Stimulated activated CD4-positive, alpha-beta T cell treated with anti-CD3 and anti-CD28 coated beads, Interleukin-2, amount 100 ng/mL, for 48 hours (primary cell): ENCODE results near the gene POLR2F.
A peak's percentile ranks its signal among the peaks of the same experiment; 100 is the strongest.
"Not testable (repeated sequence)": the region's sequence is repeated elsewhere in the genome, so short reads cannot be mapped to it uniquely, and the experiment has no call there.

ENCODE experiments used
- DNase-seq, 2 donors: peaks; one replicate each; pipeline ENCODE4 v3.0.0-alpha.2; 2020

POLR2F gene

DNA sequence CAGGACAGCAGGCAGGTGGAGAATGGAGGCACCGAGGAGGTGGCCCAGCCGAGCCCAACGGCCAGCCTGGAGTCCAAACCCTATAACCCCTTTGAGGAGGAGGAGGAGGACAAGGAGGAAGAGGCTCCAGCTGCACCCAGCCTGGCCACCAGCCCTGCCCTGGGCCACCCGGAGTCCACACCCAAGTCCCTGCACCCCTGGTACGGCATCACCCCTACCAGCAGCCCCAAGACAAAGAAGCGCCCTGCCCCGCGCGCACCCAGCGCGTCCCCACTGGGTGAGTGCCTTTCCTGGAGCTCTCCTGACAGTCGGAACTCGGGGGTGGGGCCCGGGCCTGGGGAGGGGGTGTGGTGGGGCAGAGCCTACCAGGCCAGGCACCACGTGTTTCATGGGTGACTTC, 27.7 kb upstream of the POLR2F start:
- DNase-seq = no peak

DNA sequence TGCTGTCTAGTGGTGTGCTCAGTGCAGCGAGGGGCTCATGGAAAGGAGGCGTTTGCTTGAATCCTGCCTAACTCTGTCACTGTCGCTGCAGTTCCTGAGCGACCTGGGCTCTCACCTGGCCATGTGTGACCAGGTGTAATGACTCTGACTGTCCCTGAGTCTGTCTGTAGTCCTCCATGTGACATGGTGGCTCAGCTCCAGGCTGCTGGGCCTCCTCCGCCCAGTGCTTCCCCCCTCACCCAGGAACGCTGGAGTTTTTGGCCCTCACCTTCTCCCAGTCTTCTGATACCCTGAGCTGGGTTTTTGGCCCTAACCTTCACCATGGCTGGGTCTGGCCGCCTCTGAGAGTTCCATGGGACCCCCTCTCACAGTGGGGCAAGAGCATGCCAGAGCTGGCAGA, 27.1 kb upstream of the POLR2F start:
- DNase-seq = no peak

DNA sequence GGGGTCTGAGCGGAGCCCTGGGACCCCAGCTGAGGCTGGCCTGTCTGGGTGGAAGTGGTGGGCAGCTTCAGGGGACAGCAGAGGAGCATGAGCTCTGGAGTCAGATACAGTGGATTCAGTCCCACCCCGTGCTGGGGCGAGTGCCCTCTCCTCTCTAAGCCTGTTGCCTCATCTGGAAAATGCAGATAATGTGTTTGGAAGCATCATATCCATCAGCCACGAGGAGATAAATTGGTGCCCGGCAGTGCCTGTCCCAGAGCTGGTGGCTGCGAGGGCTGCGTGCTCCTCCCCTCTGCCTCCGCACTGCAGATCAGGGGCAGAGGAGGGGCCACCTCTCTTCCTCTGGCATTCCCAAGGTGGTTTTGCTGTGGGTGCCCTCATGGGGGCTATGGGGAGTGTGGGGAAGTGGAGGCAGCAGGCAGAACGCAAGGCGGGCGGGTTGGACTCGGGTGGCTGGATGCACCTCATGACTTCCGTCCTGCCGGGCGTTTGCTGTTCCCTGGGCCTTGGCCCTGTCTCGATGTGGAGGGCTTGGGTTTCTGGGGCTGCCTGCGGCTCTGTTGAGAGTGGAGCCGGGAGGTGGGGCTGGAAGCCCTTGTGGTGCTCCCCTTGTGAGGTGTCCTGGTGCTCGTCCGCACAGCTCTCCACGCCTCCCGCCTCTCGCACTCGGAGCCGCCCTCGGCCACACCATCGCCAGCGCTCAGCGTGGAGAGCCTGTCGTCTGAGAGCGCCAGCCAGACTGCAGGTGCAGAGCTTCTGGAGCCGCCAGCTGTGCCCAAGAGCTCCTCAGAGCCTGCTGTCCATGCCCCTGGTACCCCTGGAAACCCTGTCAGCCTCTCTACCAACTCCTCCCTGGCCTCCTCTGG, 26.5 kb upstream of the POLR2F start:
- no peak for DNase-seq

DNA sequence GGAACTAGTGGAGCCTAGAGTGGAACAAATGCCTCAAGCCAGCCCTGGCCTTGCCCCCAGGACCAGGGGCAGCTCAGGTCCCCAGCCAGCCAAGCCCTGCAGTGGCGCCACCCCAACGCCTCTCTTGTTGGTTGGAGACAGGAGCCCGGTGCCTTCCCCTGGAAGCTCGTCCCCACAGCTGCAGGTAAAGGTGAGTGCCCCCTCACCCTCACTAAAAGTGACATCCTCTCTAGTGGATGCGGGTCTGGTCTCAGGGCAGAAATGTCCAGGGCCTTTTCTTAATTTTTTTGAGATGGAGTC, 25.9 kb upstream of the POLR2F start:
- DNase-seq = no peak

DNA sequence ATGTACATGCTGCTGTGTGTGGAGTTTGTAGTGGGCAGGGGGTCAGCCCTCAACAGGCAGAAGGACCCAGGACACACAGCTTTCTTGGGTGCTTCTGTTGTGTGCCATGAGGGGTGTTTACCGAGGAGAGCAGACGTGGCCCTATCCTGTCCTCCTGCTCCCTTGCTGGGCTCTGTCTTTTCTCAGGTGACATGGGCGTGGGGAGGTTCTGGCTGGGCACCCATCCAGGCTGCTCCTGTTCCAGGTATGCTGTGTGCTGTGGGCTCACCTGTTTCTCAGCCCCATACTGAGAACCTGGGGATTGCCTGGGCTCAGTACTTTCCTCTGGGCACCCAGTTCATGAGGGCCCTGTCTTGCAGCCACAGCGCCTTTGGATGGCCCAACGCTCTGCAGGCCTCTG, 24.1 kb upstream of the POLR2F start:
- DNase-seq = no peak

DNA sequence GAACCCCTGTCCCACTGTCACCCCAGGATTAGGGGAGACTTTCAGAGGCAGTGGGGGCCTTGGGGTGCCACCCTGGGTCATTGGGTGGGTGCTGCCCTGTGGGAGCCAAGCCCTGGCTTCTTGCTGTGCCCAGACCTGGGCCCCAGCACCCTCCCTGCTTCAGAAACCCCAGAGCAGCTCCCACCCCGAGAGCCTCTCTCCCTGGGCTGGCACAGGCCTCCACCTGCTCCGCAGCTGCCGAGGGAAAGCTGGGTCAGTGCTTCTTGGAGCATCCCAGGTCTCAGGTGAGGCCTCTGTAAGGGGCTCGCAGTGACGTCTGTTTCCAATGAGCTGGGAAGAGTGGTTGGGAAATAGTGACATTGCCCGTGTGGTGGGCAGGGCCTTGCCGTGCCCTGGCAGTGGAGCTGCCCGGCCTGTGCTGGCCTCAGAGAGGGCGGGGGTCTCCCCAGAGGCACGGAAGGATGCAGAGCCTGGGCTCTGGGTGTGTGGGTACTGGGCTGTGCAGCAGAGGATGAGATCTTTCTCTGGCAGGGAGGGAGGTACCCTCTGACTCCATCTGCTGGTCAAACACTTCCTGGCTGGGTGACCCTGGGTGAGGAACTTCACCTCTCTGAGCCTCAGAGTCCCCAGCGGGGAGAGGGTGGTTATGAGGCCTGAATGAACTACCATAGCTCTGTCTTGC, 23.1 kb upstream of the POLR2F start:
- no peak for DNase-seq

DNA sequence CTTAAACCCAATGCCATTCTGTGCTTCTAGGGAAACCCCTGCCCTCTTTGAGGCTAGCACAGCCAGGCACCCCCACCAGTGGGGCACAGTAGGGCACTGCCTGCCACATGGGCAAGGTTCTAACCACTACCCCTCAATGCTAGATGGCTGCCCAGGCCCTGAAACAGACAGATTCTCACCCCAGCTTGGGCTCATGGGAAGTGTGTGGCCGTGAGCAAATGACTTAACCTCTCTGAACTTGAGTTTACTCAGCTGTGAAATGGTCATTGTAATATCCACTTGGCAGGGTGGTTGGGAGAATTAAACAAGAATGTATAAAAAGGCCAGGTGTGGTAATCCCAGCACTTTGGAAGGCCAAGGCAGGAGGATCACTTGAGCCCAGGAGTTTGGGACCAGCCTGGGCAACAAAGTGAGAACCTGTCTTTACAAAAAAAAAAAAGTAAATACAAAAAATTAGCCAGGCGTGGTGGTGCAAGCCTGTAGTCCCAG, 22.5 kb upstream of the POLR2F start:
- DNase-seq = no peak

DNA sequence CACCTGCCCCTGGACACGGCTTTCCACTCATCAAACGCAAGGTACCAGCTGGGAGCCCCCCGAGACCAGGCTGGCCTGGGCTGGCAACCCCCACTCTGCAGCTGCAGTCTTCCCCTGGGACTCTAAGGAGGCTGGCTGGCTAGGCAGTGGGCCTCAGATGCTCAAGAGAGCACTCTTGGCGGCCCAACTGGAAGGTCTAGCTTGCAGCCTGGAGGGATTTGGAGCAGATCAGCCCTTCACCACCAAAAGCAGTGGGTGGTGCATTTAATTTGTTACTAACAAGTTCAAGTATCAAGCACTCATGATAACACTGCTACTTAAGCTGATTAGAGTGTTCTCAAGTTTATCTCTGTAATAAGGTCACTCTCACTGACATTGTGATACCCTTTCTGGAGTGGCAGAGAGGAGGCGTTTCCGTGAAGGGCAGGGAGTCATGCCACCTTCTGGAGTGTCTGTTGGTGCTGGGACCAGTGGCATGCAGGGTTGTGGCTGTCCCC, 21.6 kb upstream of the POLR2F start:
- DNase-seq = no peak

DNA sequence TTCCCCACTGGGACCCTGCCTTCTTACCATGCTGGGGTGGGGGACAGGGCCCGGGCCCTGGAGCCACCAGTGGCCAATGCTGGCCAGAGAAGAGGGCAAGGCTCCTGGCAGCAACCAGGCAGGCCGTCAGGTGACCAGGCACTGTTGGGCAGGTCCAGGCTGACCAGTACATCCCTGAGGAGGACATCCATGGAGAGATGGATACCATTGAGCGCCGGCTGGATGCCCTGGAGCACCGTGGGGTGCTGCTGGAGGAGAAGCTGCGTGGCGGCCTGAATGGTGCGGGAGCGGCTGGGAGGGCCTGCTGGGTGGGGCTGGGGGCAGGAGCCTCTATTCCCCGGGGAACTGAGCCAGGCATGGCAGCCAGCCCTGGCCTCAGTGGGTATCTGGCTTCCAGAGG, 21.1 kb upstream of the POLR2F start:
- no peak for DNase-seq

DNA sequence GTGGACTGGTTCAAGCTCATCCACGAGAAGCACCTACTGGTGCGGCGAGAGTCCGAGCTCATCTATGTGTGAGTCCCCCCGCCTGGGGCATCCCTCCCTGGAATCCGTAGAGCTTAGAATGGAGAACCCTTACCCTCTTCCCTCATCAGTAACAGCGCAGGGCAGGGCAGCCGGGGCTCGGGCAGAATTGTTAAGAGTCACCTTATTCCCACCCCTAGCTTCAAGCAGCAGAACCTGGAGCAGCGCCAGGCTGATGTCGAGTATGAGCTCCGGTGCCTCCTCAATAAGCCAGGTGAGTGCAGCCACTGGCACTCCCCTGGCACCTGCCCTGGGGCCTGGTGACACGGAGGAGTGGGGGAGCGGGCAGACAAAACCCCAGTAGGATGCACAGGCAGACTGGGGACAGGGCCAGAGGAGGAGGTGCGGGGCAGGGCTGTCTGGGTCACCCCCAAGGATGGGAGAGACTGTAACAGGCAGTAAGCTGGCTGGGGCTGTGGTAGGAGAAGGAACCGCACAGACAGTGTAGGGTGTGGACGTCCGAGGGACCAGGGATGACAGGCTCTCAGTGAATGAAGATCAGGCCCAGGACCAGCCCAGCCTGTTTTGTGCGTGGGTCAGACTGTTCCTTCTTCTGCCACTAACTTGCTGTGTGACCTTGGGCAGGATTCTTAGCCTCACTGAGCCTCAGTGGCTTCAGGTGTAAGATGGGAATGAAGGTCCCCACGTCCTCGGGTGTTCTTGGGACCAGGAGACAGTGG, 20.5 kb upstream of the POLR2F start:
- DNase-seq = no peak

DNA sequence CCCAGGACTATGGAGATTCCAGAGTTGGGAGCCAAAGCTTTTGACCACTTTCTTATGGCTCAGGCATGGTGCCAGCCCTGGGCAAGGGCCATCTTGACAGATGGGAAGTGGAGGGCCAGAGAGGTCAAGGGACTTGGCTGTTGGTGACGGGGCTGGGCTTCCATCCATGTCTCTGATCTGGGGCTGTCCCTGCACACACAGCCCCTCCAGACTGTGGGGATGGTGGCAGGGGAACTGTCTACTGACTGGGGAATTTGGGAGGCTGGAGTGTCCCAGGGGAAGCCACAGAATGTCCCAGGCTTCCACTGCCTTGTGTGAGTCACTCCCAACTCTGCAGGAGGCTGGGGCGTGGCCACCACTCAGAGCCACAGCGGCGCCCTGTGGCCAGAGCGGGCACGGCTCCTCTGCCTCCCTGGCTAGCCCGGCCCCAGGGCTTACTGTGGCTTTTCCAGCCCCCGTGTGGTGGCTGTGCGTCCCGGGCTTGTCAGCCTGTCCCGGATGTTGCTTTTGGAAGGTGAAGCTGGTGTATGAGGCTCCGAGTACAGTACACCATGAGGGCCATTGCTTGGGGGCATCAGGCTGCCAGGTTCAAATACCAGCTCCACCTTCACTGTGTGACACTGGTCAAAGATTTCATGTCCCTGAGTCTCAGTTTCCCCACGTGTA, 19.7 kb upstream of the POLR2F start:
- peak; percentile 84 to 85 for DNase-seq

DNA sequence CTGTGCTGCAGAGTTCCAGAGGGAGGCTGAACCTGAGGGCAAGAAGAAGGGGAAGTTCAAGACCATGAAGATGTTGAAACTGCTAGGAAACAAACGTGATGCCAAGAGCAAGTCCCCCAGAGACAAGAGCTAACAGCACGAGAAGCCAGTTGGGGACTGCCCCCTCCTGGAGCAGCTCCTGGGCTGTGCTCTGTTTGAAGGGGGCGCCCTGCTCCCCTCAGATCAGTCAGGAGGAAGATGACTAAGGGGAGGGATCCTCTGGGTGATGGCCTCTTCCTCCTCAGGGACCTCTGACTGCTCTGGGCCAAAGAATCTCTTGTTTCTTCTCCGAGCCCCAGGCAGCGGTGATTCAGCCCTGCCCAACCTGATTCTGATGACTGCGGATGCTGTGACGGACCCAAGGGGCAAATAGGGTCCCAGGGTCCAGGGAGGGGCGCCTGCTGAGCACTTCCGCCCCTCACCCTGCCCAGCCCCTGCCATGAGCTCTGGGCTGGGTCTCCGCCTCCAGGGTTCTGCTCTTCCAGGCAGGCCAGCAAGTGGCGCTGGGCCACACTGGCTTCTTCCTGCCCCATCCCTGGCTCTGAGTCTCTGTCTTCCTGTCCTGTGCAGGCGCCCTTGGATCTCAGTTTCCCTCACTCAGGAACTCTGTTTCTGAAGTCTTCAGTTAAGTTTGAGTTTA, 12.7 kb upstream of the POLR2F start:
- DNase-seq = no peak

DNA sequence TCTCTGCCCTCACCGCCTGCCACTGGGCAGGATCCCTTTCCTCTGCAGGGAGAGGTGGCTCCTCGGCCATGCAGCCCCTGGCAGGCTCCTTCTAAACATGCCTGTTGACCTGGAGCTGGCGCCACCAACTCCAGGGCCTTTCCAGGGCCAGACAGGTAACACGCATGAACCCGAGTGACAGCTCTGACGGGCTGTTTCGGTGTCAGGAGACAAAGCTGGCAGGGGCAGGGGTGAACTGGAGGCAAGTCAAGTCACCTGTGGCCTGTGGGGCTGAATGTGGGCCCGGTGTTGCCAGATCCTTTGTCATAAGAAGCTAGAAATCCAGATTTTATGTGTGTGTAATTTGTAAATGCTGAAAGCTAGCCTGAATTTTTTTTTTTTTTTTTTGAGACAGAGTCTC, 11.4 kb upstream of the POLR2F start:
- no peak for DNase-seq

DNA sequence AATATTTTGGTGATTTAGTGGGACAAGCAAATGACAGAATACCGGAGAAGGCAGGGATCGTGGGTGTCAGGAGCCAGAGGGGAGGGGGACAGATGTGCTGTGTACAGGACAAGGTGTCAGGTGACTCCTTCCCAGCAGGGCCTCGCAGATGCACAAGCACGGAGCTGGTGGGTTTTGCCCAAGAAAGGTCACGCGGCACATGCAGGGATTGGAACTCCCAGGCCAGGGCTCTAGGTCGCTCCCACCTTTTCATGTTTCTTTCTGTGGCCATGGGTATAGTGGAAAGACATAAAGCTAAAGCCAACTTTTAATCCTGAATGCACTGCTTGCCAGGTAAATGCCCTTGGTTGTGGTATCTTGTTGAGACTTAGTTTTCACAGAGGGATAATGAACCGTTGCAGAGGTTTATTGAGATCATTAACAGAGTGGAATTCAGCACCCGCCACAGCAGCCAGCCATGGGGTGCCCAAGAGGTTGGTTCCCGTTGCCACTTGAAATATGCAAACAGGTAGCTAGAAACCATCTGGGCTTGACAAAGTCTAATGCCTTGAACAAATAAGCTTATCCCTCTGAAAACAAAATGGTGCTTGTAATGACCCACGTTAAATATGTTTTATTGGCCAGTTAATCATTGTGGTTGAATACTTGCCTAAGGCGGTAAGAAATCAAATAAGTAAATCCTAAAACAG, 10.2 kb upstream of the POLR2F start:
- no peak for DNase-seq

DNA sequence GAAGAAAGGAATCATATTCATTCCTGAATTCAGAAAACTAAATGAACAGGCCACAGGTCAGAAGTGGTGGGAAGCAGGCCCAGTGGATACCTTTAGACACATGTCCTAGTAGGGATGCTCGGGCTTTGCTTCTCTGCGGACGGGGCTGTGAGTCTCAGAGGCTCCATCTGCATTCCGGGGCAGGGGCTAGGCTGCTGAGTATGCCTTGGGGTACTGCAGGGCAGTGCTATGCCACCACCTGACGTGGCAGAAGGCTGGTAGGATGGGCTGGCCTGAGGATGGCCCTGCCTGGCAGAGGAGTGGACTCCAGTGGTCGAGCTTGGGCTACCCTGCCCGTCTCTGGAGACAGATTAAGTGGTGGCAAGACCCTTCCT, 9.7 kb upstream of the POLR2F start:
- no peak for DNase-seq

DNA sequence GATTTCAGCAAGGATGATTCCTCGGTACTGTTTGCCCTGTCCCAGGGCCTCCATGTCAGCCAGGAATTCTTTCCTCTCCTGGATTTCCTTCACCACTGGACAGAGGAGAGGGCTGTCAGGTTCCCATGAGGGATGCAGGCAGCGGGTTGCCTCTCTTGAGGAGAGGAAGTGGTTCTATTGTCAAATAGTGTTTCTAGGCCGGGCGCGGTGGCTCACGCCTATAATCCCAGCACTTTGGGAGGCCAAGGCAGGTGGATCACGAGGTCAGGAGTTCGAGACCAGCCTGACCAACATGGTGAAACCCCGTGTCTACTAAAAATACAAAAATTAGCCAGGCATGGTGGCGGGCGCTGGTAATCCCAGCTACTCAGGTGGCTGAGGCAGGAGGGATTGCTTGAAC, 9.1 kb upstream of the POLR2F start:
- DNase-seq = not testable (repeated sequence)

DNA sequence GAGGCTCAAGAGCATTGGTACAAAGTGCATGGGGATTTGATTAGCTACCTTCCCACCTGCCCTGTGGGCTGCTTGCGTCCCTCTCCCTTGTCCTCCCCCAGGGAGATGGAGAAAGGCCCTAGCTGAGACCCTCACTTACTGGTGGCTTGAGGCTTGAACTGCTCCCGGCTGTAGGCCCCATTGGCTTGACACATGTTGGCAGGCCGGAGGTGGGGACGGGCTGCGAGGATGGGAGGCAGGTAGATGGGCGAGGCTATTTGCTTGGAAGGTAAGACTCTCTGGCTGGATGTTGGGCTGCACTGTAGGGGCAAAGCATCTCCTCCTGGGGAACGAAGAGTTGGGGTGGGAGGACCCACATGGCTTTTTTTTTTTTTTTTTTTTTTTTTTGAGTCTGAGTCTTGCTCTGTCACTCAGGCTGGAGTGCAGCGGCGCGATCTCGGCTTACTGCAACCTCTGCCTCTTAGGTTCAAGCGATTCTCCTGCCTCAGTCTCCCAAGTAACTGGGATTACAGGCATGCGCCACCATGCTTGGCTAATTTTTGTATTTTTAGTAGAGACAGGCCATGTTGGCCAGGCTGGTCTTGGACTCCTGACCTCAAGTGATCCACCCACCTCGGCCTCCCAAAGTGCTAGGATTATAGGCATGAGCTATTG, 6.2 kb upstream of the POLR2F start:
- DNase-seq = not testable (repeated sequence)

DNA sequence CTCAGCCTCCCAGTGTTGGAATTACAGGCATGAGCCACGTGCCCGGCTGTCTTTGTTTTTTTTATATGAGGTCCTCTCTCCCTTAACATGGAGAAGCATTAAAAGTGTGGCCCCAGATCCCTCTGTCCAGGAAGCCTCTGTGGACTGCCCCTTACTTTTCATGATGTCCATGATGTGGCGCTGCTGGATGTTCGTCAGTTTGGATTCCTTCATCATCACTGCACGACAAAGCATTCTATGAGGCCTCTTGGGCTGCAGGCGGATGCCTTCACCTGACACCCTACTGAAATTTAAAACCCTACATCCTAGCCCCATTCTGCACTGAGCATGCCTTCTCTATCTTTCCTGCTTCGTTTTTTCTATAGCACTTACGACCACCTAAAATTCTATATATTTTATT, 2.2 kb upstream of the POLR2F start:
- DNase-seq = no peak

DNA sequence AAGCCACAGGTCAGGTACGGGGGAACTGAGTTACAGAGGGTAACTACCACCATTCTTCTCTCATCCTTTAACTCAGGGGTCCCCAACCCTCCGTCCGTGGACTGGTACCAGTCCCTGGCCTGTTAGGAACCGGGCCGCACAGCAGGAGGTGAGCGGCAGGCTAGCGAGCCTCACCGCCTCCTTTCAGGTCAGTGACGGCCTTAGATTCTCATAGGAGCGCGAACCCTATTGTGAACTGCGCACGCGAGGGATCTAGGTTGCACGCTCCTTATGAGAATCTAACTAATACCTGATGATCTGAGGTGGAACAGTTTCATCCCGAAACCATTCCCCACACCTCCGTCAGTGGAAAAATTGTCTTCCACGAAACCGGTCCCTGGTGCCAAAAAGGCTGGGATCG, 870 bp upstream of the POLR2F start:
- DNase-seq = not testable (repeated sequence)

DNA sequence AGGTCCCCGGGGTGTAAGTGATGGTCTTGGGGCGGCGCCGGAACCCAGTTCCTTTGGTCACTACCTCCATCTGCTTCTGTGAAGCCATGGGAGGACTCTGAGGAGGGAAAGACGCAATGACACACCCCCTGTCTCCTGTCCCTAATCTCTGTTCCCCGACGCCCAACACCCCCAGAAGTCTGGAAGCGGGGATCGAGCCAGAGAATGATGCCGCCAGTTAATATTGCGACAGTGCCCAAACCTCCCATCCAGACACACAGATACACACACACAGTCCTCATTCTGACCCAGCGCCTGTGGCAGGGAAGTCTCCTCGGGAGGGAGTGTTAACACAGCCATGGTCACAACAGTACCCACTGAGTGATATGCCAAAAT, 450 bp upstream of the POLR2F start:
- no peak for DNase-seq

DNA sequence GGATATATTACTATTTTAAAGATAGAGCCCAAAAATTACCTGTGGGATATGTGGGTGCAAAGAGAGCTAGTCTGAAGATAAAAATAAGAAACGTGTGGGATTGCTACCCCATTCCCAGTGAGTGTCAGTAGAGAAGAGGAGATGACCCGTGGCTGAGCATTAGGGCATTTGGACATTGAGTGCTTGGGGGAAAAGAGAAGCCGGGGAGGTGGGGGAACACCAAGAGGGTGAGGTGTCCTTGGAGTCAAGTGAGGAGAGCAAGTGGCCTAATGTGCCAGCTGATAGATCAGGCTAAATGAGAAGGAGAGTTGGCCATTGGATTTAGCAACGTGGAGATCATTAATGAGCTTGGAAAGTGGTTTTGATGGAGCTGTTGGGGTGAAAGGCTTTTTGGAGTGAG, 1.2 kb downstream of the POLR2F start:
- no peak for DNase-seq
